GM15510 (cell line): ENCODE measurements around the gene MRPL27.

Experiments
- POLR2A ChIP-seq: IDR thresholded peaks from 3 replicates; pipeline ENCODE4 v1.6.1; 2011; ENCODE audit warnings: borderline replicate concordance; ENCODE audit not compliant: insufficient read length; ENCODE audit errors: extremely low read depth

MRPL27 gene

DNA sequence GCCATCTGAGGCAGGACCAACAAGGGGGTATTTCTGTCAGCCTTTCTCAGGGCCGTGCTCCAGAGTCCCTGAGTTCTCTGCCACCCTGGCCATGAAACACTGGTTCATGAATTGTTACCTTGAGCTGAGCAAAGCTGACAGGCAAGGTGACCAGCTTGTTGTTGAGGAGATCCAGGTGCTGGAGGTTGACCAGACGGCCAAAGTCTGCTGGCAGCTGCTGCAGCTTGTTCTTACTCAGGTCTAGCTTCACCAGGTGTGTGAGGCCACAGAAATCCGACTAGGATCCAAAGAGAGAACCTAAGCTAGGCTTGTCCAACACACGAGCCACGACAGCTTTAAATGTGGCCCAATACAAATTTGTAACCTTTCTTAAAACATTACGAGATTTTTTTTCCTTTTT, 19.6 kb upstream of the MRPL27 start:
- TF ChIP-seq POLR2A: no peak

- TF ChIP-seq POLR2A: no peak
These were observed 16.6 kb upstream of the MRPL27 start for GRCh38 chr17:50389534-50389933.

- TF ChIP-seq POLR2A: no peak
These were observed 15.7 kb upstream of the MRPL27 start for GRCh38 chr17:50388728-50389127.

DNA sequence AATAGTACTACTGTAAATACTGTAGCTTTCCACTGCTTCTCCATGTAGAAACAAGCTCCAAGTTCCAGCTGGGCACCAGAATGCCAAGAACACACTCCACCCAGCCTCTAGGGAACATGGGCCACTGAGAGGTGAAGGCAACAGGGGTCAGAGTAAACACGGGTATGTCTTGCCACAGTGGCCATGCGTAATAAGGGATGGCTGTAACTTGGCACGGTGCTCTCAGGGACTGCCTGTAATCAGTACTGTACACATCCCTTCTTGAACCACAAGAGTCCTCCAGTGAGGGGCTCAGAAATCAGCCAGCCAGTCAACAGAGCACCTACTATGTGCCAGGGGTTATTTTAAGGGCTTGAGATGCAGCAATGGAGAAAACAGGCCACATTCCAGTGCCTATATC, 13.5 kb upstream of the MRPL27 start:
- no peak for TF ChIP-seq POLR2A

- TF ChIP-seq POLR2A: no peak
These were observed 9.9 kb upstream of the MRPL27 start for GRCh38 chr17:50382931-50383330.

DNA sequence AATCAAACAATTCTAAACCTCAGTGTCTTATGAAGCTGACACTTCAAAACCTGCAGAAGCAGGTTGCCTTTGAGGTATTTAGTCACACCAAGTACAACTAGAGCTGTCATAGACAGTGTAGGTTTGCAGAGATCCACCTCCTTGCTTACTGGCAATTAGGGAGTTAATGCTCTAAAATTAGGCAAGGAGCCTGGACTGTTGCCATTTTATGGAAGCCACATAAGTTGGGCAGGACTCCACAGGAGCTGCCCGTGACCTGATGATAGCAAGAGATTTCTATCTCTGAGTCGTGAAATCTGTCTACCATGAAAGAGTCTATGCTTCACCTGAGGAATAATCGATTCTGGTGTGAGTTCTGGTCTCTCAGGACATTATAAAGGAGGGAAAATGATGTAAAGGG, 8.9 kb upstream of the MRPL27 start:
- TF ChIP-seq POLR2A: no peak

DNA sequence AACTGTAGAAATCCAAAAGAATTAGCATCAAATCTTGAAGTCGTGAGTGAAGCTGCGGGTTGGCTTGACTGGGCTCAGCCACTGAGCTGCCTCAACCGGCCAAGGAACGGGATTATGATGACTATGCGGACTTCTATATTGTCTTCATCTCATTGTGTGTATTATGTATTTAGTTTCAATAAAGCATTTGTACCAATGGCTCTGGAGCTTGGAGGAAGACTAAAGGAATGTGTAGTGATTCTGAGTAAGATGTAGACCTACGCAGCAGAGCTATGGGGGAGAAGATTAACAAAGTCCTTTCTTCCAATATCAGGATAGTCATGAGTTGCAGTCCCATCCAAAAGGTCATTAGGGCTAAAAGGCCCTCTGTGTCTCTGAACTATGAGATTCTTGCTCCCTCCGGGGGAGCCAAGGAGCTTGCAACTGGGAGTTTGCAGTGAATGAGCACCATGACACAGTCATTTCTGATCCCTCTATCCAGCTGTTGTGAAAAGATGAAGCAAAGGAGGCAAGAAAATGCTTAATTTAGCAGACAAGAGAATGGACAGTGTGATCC, 8.4 kb upstream of the MRPL27 start:
- no peak for TF ChIP-seq POLR2A

DNA sequence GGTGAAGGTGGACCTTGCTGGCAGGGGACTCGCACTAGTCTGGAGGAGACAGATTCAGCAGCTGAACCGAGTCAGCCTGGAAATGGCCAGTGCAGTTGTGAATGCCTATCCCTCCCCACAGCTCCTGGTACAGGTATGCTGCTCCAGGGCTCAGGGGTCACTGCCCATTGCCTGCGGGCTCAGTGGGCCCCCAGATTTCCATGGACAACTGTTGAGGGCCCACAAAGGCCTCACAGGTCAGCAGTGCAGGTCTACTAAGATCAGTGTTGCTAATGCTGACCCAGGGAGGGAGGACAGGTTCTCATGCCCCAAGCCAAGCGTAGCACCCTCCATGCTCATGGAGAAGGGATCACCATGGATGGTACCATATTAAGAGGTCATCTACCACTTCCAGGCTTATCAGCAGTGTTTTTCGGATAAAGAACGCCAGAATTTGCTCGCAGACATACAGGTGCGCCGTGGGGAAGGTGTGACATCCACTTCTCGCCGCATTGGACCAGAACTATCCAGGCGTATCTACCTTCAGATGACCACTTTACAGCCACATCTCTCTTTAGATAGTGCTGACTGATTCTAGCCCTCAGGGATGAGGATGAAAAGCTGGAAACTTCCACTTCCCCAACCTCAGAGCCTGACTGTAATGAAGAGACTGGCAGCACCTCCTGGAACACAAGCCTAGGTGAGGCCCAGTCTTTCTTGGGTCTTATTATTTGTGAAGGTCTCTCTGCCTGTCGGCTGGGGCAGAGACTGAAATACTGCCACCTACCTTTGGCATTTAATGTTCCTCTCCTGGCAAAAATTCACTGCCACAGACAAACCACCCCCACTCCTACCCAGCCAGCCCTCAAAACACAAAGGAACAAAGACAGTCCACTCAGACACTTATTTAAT, 7.6 kb upstream of the MRPL27 start:
- no peak for TF ChIP-seq POLR2A

DNA sequence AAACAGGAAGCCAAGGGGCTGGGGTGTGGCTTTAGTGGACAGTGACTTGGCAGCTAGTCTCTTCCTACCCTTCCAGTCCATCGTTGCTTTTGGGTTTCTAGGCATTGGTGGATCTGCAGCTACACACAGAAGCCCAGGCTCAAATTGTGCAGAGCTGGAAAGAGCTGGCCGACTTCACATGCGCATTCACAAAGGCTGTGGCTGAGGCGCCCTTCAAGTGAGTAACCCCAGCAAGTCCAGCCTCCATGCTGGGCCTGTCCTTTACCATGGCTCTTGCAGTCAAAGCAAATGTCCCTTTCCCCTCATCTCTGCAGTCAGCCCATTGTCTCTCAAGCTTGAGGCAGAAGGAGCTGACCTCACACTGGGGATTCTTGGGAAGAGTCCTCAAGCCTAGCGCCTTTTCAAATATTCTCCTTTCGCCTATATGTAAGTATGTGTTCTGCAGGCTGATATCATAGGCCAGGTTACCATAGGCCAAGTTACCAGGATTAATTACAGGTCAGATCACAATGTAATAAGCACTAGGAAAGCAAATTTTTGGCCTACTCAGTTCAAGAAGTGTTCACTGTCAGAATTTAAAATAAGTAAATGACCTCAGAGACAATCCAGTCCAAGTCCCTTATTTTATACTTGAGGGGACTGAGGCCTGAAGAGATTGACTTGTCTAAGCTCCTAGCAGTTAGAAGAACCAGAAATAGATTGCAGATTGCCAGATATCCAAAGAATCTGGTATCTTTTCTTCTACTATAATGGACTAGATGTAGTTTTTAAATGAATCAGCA, 6.6 kb upstream of the MRPL27 start:
- TF ChIP-seq POLR2A: no peak

DNA sequence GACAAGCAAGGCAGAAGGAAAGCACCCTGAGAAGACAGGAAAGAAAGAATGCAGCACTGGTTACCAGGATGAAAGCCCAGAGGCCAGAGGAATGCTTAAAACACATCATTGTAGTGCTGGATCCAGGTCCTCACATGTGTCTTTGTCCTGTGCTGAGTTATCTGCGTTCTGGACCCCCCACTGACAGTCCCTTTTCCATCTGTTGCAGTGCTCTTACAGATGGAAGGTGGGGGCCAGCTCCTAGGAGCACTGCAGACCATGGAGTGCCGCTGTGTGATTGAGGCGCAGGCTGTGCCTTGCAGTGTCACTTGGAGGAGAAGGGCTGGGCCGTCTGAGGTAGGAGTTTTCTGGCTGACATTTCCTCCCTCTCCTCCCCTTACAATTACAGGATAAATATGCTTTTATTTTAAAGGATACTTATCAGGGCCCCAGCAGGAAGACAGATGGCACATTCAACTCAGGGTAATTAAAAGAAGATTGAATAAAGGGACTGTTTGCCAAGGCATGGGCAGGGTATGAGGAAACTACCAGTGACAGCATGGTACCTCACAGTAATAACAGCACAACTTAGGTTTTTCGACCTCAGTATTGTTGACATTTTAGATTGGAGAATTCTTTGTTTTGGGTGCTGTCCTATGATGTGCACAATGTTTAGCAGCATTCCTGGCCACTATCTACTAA, 3.0 kb upstream of the MRPL27 start:
- TF ChIP-seq POLR2A: no peak

DNA sequence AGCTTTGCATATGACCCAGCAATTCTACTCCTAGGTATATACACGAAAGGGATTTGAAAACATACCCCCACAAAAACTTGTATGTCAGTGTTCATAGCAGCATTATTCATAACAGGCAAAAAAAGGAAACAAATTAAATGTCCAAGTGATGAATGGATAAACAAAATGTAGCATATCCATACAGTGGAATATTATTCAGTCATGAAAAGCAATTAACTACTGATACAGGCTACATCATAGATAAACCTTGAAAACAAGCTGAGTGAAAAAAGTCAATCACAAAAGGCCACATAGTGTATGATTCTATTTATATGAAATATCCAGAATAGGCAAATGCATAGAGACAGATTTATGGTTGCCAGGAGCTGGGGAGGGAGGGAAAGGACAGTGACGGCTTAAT, 721 bp upstream of the MRPL27 start:
- TF ChIP-seq POLR2A: no peak

GRCh38 chr17:50372222-50372757, 694 bp downstream of the MRPL27 start:
- TF ChIP-seq POLR2A: no peak

GRCh38 chr17:50371526-50371925, 1.5 kb downstream of the MRPL27 start:
- TF ChIP-seq POLR2A: no peak

GRCh38 chr17:50370052-50370451, 2.9 kb downstream of the MRPL27 start:
- no peak for TF ChIP-seq POLR2A

- no peak for TF ChIP-seq POLR2A
These were observed 5.6 kb downstream of the MRPL27 start for GRCh38 chr17:50367401-50367800.
